H9 (cell line): ENCODE data around the gene SMARCC2. TPM values are rescaled to one million over a fixed set of nuclear protein-coding genes. Genes with fewer than 3 reads are reported as not detected.

ENCODE experiments used
- DNase-seq: peaks from one replicate; pipeline ENCODE4 v3.0.0-alpha.2; 2017
- H2AFZ ChIP-seq: one replicate; pipeline ENCODE4 v1.6.1; 2013; ENCODE audit warnings: mild to moderate bottlenecking, low read length, control low read depth, moderate library complexity
- H2AK5ac ChIP-seq: 2 replicates; pipeline ENCODE4 v1.6.1; 2013; ENCODE audit warnings: low read length, control low read depth, mixed read lengths; ENCODE audit not compliant: insufficient read length
- H2BK120ac ChIP-seq: one replicate; pipeline ENCODE4 v1.6.1; 2013; ENCODE audit warnings: low read depth, mild to moderate bottlenecking, low read length, control low read depth, inconsistent platforms; ENCODE audit not compliant: poor library complexity, severe bottlenecking
- H2BK12ac ChIP-seq: 2 replicates; pipeline ENCODE4 v1.6.1; 2013; ENCODE audit warnings: low read length, control low read depth, mixed read lengths, low read depth; ENCODE audit not compliant: insufficient read length
- H2BK15ac ChIP-seq: 2 replicates; pipeline ENCODE4 v1.6.1; 2013; ENCODE audit warnings: low read depth, low read length, control low read depth
- H2BK20ac ChIP-seq: one replicate; pipeline ENCODE4 v1.6.1; 2013; ENCODE audit warnings: low read depth, mild to moderate bottlenecking, low read length, control low read depth, inconsistent platforms; ENCODE audit not compliant: poor library complexity, severe bottlenecking
- H2BK5ac ChIP-seq: 2 replicates; pipeline ENCODE4 v1.6.1; 2013; ENCODE audit warnings: low read length, control low read depth, mixed read lengths; ENCODE audit not compliant: insufficient read length
- H3K14ac ChIP-seq: 2 replicates; pipeline ENCODE4 v1.6.1; 2013; ENCODE audit warnings: low read length, control low read depth; ENCODE audit not compliant: insufficient read depth
- H3K18ac ChIP-seq: 2 replicates; pipeline ENCODE4 v1.6.1; 2013; ENCODE audit warnings: low read depth, mild to moderate bottlenecking, mixed read lengths, low read length, control low read depth; ENCODE audit not compliant: insufficient read length
- H3K23ac ChIP-seq: 2 replicates; pipeline ENCODE4 v1.6.1; 2013; ENCODE audit warnings: low read length, control low read depth, mixed read lengths, low read depth; ENCODE audit not compliant: insufficient read length
- H3K23me2 ChIP-seq: 2 replicates; pipeline ENCODE4 v1.6.1; 2013; ENCODE audit warnings: low read depth, mild to moderate bottlenecking, mixed read lengths, low read length, control low read depth; ENCODE audit not compliant: insufficient read length, poor library complexity, severe bottlenecking
- H3K27ac ChIP-seq: 2 replicates; pipeline ENCODE4 v1.5.1; 2013; ENCODE audit warnings: low read length, control low read depth, mixed read lengths, low read depth; ENCODE audit not compliant: insufficient read length
- H3K27me3 ChIP-seq: 2 replicates; pipeline ENCODE4 v1.6.1; 2013; ENCODE audit warnings: low read length, control low read depth, inconsistent platforms; ENCODE audit not compliant: insufficient read depth
- H3K4ac ChIP-seq: 2 replicates; pipeline ENCODE4 v1.6.1; 2013; ENCODE audit warnings: low read depth, mild to moderate bottlenecking, control low read depth, inconsistent platforms, low read length, moderate library complexity
- H3K4me1 ChIP-seq: 2 replicates; pipeline ENCODE4 v1.6.1; 2013; ENCODE audit warnings: low read length, control low read depth, inconsistent platforms; ENCODE audit not compliant: insufficient read depth
- H3K4me2 ChIP-seq: 2 replicates; pipeline ENCODE4 v1.6.1; 2013; ENCODE audit warnings: low read length, control low read depth, mixed read lengths; ENCODE audit not compliant: insufficient read length, insufficient read depth
- H3K56ac ChIP-seq: 2 replicates; pipeline ENCODE4 v1.6.1; 2013; ENCODE audit warnings: low read depth, mild to moderate bottlenecking, mixed read lengths, low read length, control low read depth; ENCODE audit not compliant: insufficient read length
- H3K79me1 ChIP-seq: 2 replicates; pipeline ENCODE4 v1.6.1; 2013; ENCODE audit warnings: low read depth, mild to moderate bottlenecking, moderate library complexity, low read length, control low read depth, inconsistent platforms; ENCODE audit not compliant: insufficient read depth, poor library complexity, severe bottlenecking
- H3K79me2 ChIP-seq: 2 replicates; pipeline ENCODE4 v1.6.1; 2013; ENCODE audit warnings: low read length, control low read depth, inconsistent platforms; ENCODE audit not compliant: insufficient read depth
- H3K9ac ChIP-seq: 2 replicates; pipeline ENCODE4 v1.6.1; 2013; ENCODE audit warnings: low read length, control low read depth, mixed read lengths; ENCODE audit not compliant: insufficient read length; ENCODE audit errors: extremely low read depth
- H3K9me3 ChIP-seq: one replicate; pipeline ENCODE4 v1.6.1; 2013; ENCODE audit warnings: low read depth, low read length, inconsistent platforms; ENCODE audit not compliant: control insufficient read depth
- H3T11ph ChIP-seq: one replicate; pipeline ENCODE4 v1.6.1; 2013; ENCODE audit warnings: mild to moderate bottlenecking, low read length, control low read depth, inconsistent platforms
- H4K20me1 ChIP-seq: one replicate; pipeline ENCODE4 v1.6.1; 2013; ENCODE audit not compliant: control insufficient read depth, insufficient read length, insufficient read depth
- H4K5ac ChIP-seq: 2 replicates; pipeline ENCODE4 v1.6.1; 2013; ENCODE audit warnings: low read depth, mild to moderate bottlenecking, mixed read lengths, low read length, control low read depth; ENCODE audit not compliant: insufficient read length
- H4K8ac ChIP-seq: replicated peaks from 2 replicates; pipeline ENCODE4 v1.6.1; 2013; ENCODE audit warnings: low read length, control low read depth, mixed read lengths, low read depth; ENCODE audit not compliant: insufficient read length
- H4K91ac ChIP-seq: 2 replicates; pipeline ENCODE4 v1.6.1; 2013; ENCODE audit warnings: low read depth, mild to moderate bottlenecking, moderate library complexity, mixed read lengths, low read length, control low read depth; ENCODE audit not compliant: insufficient read length
- H3K27ac Mint-ChIP-seq, 3 experiments: 2 replicates in 2 of 3; 3 replicates in 1 of 3; pipeline ENCODE4 v1.8.0; 2020 to 2021; ENCODE audit warnings: mixed read lengths in 3 of 3, mild to moderate bottlenecking in 1 of 3, moderate library complexity in 1 of 3
- H3K27me3 Mint-ChIP-seq: 2 replicates; pipeline ENCODE4 v1.8.0; 2021; ENCODE audit warnings: low read depth, mild to moderate bottlenecking, moderate library complexity, mixed read lengths
- H3K36me3 Mint-ChIP-seq, 3 experiments: 2 replicates in 2 of 3; 3 replicates in 1 of 3; pipeline ENCODE4 v1.8.0; 2020 to 2021; ENCODE audit warnings: low read depth in 3 of 3, mixed read lengths in 3 of 3; ENCODE audit not compliant: insufficient read depth in 1 of 3
- H3K4me1 Mint-ChIP-seq, 2 experiments: 2 replicates each; pipeline ENCODE4 v1.8.0; 2020; ENCODE audit warnings: mixed read lengths in 2 of 2
- H3K4me3 Mint-ChIP-seq, 2 experiments: 2 replicates in 1 of 2; 3 replicates in 1 of 2; pipeline ENCODE4 v1.8.0; 2020 to 2021; ENCODE audit warnings: mild to moderate bottlenecking in 2 of 2, mixed read lengths in 2 of 2, moderate library complexity in 1 of 2
- H3K9me3 Mint-ChIP-seq, 2 experiments: 2 replicates in 1 of 2; 3 replicates in 1 of 2; pipeline ENCODE4 v1.8.0; 2020; ENCODE audit warnings: mild to moderate bottlenecking in 2 of 2, mixed read lengths in 2 of 2, moderate library complexity in 1 of 2
- WGBS: extraction: QIAGEN DNeasy Blood & Tissue Kit; methylation state at CpG from one replicate; pipeline ENCODE4 v1.1.7; 2013; ENCODE audit warnings: missing lambda C conversion rate, low lambda C conversion rate, mixed read lengths; ENCODE audit not compliant: insufficient read length; ENCODE audit errors: extremely low coverage; 5-methylcytosine and 5-hydroxymethylcytosine counted together
- total RNA-seq: library from RNA; stranded (reverse); gene quantifications from 2 replicates; pipeline ENCODE4 v1.2.1, GENCODE V29; 2021
- TF ChIP-seq, protein P1 (sequence below): fragments of 200-600 bp; sonication (generic); conservative IDR thresholded peaks from 3 replicates; pipeline ENCODE4 v1.8.0; 2021; ENCODE audit warnings: antibody characterized with exemption, mild to moderate bottlenecking

Gene SMARCC2
- total RNA-seq, 1 experiment from 2014 or later = 86.9 TPM

DNA sequence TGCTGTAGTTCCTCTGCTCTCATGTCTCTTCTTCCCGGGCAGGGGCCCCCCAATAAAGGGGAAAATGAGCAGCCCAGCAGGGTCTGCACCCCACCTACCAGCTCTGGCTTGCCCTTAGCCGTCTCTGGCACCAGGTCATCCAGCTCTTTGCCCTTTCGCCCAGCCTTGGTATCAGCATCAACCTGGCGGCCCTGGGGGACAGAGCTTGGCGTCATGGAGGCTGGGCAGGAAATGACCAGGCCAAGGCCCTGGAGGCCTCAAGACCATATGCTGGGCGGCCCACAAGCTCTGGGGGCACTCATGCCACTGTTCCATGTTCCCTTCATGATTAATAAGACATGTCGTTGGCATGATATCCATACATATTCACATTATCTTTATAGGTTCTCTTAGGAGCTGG lies 16.4 kb downstream of the SMARCC2 start:
- Histone ChIP-seq H2BK20ac (no peak overlapping the region), H3K4me2 (no peak overlapping the region), H3K23me2 (no peaks in the 10 kb centered on the region), H2BK12ac (no peak overlapping the region), H3K79me1 (no peaks in the 10 kb centered on the region), H4K8ac (no peak overlapping the region), H2BK120ac (no peak overlapping the region), H3K79me2 (no peaks in the 10 kb centered on the region), H3K27ac (no peak overlapping the region), H4K91ac (no peak overlapping the region), H3K4ac (no peak overlapping the region), H3K27me3 (no peaks in the 10 kb centered on the region), H3K23ac (no peak overlapping the region), H2BK15ac (no peak overlapping the region), H3K14ac (no peak overlapping the region), H4K20me1 (no peaks in the 10 kb centered on the region), H3K56ac (no peak overlapping the region), H3K9me3 (no peaks in the 10 kb centered on the region), H3K9ac (no peak overlapping the region), H3K18ac (no peak overlapping the region), H2AFZ (no peak overlapping the region), H2AK5ac (no peak overlapping the region), H2BK5ac (no peak overlapping the region), H3T11ph (no peak overlapping the region), H4K5ac (no peak overlapping the region), H3K4me1 (no peaks in the 10 kb centered on the region)
- TF ChIP-seq, protein P1, sequence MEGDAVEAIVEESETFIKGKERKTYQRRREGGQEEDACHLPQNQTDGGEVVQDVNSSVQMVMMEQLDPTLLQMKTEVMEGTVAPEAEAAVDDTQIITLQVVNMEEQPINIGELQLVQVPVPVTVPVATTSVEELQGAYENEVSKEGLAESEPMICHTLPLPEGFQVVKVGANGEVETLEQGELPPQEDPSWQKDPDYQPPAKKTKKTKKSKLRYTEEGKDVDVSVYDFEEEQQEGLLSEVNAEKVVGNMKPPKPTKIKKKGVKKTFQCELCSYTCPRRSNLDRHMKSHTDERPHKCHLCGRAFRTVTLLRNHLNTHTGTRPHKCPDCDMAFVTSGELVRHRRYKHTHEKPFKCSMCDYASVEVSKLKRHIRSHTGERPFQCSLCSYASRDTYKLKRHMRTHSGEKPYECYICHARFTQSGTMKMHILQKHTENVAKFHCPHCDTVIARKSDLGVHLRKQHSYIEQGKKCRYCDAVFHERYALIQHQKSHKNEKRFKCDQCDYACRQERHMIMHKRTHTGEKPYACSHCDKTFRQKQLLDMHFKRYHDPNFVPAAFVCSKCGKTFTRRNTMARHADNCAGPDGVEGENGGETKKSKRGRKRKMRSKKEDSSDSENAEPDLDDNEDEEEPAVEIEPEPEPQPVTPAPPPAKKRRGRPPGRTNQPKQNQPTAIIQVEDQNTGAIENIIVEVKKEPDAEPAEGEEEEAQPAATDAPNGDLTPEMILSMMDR = no peak
- Mint-ChIP-seq H3K27me3 (no peaks in the 10 kb centered on the region), H3K9me3 (no peaks in the 10 kb centered on the region), H3K27ac (no peak overlapping the region), H3K4me3 (no peak overlapping the region), H3K4me1 (no peaks in the 10 kb centered on the region), H3K36me3 (peaks cover 59 to 94% (median 87%) of the 10 kb centered on the region in 3 experiments)
- no peak for DNase-seq
- WGBS = no CpG with 5 or more reads among the region's 7 CpGs
